Prostate gland (tissue), 2 donors: ENCODE measurements around the gene KAT2A.

Experiments used
- CTCF ChIP-seq, 4 experiments: fragments of 200-600 bp in 2 of 4; fragments of 450-650 bp in 2 of 4; sonication (generic) in 2 of 4; IDR thresholded peaks; 1 replicate in 3 of 4; 2 replicates in 1 of 4; pipeline ENCODE4 v1.5.1; 2016 to 2019; ENCODE audit warnings: antibody characterized with exemption in 4 of 4, mild to moderate bottlenecking in 2 of 4, moderate library complexity in 2 of 4
- POLR2AphosphoS5 ChIP-seq: sonication (generic); formaldehyde crosslinking; IDR thresholded peaks from one replicate; pipeline ENCODE4 v1.6.1; 2017; ENCODE audit warnings: antibody characterized with exemption

GRCh38 chr17:42110301-42111264 lies 10.6 kb downstream of the KAT2A start:
- no peak for TF ChIP-seq CTCF (IDR thresholded peaks at IDR 0.05)
- no peak for TF ChIP-seq POLR2AphosphoS5
